NCI-H524 treated with DMSO at 0.1 percent for 48 hours (cell line): ENCODE results near the gene TEAD1.

Source experiments
- DNase-seq: peaks from one replicate; lab custom pipeline; 2025; lab: John Stamatoyannopoulos, UW

TEAD1 gene

DNA sequence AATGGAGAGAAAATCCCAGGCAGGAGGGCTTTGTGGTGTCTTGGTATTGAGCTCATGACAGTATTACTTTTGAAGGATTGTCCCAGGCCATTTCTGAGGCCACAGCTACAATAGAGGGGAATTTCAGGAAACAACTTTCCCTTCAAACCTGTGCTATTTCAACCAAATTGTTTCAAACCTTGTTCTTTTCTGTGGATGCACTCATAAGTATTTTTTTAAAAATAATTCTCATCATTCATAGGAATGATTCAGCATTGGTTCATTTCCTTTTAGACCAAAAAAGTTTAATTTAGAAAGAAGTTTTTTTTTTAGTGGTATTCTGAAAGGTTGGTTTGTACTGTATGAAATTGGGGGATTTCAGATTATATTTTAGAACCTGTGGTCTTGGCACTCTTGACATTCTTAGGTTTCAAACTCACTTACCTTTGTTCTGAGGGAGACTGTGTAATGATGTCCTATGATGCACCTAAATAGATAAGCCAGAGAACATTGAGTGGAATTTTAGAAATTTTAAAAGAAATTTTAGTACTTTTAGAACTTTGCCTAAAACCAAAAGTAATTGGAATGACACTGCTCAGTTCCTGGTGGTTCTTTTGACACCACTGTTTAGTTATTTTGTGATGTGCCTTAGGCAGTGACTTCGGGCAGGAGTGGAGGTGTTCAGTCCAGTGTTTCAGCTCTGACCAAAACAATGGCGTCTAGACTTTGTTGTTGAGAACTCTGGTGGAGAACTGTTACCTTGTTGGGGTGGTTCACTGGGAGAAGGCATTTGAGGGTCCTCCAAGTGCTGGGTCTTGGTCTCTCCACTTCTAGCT lies 12.2 kb downstream of the TEAD1 start:
- DNase-seq = no peak

GRCh38 chr11:12687216-12687623 lies 13.0 kb downstream of the TEAD1 start:
- DNase-seq = no peak

DNA sequence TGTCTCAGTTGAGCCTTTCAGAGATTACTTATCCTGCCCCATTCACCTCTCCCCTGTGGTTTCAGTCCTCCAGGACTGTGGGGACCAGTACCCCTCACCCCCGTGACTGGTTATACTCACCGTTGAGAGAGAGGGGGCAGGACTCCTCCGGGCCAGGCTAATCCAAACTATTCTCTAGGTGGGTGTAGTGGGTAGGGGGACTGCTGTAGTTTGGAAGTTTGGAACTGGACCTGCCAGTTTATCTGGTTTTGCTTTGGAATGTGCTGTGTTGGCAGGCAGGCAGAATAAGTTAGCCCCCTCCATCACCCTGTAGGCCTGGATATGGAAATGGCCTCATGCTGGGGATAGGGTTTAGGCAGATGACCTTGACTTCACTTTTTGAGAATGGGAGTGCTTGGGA lies 13.5 kb downstream of the TEAD1 start:
- DNase-seq = no peak

DNA sequence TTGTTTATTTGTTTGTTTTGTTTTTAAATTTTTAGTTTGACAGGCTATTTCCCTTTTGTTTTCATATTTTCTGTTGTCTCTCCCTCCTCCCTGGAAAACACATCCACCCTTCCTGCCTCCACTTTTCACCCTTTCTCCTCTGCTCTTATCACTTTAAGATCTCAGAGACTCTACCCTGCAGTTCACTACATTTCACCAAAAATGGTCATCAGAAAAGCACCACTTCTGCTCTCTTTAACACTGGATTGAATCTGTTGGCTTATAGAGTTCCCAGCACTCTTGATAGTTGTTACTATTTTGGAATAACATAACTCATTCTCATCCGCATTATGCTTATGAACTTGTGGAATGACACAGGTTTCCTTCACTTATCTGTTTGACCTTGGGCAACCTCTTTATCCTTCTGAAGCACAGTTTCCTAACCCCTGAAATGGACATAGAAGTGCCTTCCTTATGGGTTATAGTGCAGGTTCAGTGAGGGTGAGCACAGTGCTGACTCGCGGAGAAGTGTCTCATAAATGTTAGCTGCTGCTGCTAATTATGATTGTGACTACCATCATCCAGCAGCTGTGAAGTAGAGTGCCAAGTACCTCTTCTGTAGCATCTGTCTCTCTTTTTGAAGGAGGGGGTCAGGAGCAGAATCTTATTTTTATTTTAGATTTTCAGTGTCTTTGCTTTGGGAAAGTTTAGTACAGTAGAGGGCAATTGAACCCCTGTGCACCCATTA lies 15.0 kb downstream of the TEAD1 start:
- DNase-seq = peak; percentile 54

GRCh38 chr11:12690663-12691062 lies 16.4 kb downstream of the TEAD1 start:
- DNase-seq = no peak

DNA sequence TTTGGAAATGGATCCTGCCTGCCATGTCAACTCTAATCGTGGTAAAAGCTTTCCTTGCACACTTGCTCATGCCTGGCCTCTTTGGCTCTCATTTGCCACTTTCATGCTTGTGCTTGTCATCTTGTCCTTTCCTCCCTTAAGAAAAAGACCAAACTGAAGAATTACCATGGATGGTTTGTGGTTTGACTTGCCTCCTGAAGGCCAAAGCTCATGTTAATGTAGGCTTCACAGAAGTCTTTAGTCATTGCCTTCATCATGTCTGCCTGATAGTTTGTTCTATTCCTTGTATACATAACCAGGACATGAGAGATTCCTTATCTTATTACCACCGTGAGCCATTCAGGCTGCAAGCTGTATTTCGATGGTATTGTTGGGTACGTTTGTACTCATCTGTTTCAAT lies 17.3 kb downstream of the TEAD1 start:
- no peak for DNase-seq

DNA sequence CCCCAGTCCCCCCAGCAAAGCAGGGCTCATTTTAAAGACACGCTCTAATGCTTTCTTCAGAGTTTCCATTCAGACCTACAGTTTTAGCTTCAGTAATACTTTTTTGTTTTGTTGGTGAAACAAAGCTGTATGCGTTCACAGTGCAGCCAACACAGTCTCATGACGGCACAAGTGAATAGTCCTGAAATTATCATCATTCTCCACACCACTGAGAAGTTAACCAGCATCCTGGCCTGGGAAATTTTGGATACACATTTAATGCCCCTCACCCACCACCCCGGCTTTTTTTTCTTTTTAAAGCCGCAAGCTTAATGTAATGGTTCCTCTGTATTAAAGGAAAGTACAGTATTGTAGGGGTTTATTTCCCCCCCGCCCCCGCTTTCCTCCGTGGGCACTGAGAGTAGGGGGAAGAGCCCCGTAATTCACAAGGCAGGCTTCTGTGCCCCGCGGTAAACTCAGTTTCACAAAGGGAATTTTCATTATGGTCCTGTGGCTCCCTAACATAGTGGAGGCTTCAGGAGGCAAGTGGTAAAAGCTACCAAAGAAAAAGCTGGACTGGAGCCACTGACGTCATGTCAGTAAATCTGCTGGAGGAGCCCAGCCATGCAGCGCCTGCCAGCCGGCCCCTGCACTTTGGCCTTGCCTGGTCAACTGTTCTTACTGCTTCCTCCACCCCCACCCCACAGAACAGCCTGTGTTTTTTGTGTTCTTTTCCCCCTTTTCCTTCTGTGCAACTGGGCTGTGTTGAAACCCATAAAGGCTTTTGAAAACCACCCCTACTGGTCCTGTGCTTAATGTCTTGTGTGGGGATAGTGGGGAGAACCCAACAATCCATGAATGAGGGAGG lies 18.2 kb downstream of the TEAD1 start:
- DNase-seq = no peak

GRCh38 chr11:12693094-12693478 lies 18.9 kb downstream of the TEAD1 start:
- no peak for DNase-seq

- no peak for DNase-seq
Measured at GRCh38 chr11:12693479-12694182, 19.4 kb downstream of the TEAD1 start.

DNA sequence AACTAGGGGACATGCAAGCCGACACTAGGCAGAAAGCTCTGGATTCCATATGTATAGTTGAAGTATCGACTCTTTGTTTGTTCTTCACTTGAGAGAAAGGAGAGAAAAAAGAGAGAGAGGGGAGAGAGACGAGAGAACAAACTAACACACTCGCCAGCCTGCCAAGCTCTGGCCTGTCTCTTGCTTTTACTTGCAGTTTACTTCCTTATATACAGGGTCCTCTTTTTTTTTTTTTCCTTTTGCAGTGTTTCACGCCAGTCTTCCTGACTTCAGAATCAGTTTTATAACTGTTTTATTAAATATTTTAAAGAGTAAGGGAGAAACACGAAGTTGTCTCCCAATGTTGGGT lies 19.9 kb downstream of the TEAD1 start:
- no peak for DNase-seq

DNA sequence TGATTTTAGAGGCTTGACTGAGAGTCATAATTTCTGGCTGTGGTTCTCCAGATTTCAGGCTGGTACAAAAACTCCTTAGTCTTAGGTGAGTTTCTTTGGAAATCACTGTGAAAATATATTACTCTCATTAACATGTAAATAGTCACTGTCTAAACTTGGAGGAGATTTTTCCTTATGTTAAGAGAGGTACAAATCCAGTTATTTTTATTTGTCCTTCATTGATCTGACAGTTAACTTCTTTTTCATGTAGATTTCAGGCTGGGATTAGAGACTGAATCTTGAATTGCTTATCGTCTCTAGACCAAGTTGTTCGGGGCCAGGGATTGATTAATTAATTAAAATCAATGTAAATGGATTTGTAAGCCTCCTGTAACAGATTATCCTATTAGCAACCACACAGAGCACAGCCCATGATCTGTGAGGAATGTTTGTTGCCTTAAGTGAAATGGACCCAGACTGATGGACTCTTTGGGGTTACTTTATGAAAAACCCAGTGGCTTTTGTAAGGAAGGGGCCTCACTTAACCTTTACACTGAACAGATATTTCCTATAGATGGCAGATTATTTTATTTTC lies 21.1 kb downstream of the TEAD1 start:
- no peak for DNase-seq

DNA sequence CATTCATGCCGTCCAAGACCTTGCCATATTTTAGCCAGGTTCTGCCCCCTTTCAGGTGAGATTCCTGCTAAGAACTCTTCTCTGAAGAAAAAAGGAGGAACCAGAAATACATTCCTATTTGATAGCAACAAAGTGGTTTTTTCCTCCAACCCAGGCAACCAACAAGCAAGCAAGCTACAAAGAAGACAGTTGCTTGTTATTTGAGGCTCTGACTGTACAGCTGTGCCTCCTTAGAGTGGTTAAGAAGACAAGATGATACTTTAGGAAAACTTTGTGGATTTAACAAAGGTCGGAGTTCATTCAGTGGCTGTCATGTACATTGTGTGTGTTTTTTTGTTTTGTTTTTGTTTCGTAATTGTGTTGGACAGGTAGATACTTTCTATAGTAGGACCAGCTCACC lies 21.7 kb downstream of the TEAD1 start:
- no peak for DNase-seq

DNA sequence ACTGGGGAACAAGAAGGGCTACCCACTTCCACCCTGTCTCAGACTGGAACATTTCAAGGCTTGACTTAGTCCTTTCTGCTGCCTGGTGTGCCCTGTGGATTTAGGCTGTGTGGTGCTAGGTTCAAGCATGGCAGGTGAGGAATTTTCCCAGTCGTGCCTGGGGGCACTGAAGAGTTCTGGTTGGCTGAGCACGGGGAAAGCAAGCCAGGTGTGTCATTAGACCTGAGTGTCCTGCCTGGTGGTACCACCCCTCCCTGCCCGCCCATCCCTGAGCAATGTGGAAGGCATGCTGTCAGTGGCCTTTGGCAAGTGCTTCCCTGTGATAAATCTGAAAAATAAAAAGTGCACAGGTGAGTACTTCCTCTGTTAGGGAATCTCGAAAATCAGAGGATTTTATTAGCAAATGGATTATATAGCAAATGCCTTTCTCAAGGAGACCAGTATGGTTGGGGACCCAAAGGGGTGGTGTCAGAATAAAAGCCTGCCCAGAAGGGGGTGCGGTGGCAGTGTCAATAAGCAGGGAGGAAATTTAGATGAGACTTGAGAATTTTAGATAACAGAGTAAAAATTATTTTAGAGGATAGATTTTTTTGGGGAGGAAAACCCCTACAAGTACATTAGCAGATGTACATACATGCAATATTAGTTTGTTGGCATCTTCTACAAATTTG lies 22.8 kb downstream of the TEAD1 start:
- DNase-seq = no peak

GRCh38 chr11:12698048-12698447 lies 23.8 kb downstream of the TEAD1 start:
- no peak for DNase-seq

GRCh38 chr11:12701811-12702592 lies 27.8 kb downstream of the TEAD1 start:
- no peak for DNase-seq

DNA sequence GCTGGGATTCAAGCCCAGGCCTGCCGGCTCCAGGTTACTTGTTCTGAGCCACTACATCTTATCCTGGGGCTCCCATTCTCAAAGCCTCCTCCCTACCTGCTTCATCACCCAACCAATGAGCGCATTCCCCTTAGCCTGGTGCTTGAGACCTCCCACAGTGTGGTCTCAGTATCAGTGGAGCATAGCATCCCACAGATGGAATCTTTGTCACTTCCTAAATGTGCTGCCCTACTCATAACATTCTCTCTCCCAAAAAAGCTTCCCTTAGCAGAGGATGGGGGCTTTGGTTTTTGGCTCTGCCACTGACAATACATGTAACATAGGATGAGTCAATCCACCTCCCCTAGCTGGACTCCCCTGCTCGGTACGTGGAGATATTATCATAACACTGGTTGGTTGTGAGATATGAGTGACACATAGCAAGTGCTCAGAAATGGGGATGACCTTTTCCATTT lies 28.8 kb downstream of the TEAD1 start:
- DNase-seq = no peak

DNA sequence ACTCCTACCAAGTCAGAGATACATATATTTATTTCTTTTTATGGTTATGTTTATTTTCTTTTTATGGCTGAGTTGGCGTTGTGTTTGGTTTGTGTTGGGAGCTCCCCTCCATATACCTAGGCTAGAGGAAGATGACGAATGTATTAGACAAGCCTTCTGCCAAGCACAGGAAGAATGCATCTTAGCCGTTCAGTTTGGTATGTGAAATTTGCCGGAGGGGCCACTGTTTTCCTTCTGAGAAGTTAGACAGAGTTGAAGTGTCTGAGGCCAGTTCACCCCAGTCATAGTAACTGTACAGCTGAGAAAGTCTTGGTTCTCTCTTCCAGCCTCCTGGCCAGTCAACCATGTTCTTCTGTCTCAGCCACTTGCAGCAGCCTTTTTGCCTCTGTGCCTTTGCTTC lies 29.8 kb downstream of the TEAD1 start:
- no peak for DNase-seq

- DNase-seq = no peak
Measured at GRCh38 chr11:12705874-12706273, 31.7 kb downstream of the TEAD1 start.

GRCh38 chr11:12706545-12707499 lies 32.6 kb downstream of the TEAD1 start:
- DNase-seq = no peak
